ENCODE data around the gene ADAMTSL1. TPM values are rescaled to one million over a fixed set of nuclear protein-coding genes. Genes with fewer than 3 reads are reported as not detected.

The ADAMTSL1 gene
- total RNA-seq, 1 donor from 2014 or later, result 12.6 TPM

DNA sequence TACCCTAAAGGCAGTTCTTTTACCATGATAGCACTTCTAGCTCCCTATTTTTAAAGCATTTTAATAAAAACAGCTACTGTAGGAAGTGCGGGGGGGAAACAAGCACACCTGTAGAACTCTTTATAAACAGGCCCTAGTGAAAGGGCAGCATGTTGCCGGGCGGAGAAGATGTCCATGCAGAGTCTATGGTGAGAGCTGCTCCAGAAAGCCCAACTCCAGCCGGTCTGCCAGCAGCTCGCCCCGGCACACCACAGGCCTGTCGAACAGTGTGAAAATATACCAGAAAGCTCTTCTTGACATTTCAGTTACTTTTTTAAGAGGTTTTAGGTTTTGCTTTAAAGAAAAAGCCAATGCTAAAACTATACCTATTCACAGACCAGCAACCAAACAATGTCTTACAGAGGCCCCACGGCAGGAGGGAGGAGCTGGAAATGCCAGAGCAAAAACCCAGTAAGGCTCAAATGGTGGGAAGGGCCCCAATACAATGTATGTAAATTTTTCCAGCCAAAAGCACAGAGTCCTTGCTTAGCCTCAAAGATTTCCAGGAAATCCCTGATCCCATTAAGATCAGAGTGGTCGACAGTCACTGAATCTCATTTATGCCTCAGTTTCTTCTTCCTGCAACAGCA lies 437.9 kb downstream of the ADAMTSL1 start:
- no peak overlapping the region for H3K4me3 ChIP-seq (ENCODE audit: insufficient read depth, low read depth, low read length)
- Mint-ChIP-seq H3K27ac (ENCODE audit: unreplicated experiment) (no peak overlapping the region), H3K9me3 (ENCODE audit: unreplicated experiment) (no peaks in the 10 kb centered on the region), H3K4me1 (ENCODE audit: low read depth, unreplicated experiment) (peaks cover 18% of the 10 kb centered on the region), H3K27me3 (ENCODE audit: low read depth, unreplicated experiment) (no peaks in the 10 kb centered on the region), H3K36me3 (ENCODE audit: low read depth, unreplicated experiment) (no peaks in the 10 kb centered on the region), H3K4me3 (ENCODE audit: unreplicated experiment) (no peak overlapping the region)
- FAIRE-seq (no peak), DNase-seq (ENCODE audit: low read depth) (no peak)
- no peak overlapping the region for H3K4me2 ChIP-seq (ENCODE audit: low read length)
- TF ChIP-seq EZH2 (IDR thresholded peaks at IDR 0.05; ENCODE audit: insufficient read depth, low read length) (no peak), CTCF (IDR thresholded peaks at IDR 0.05; ENCODE audit: insufficient read depth, low read depth, low read length) (no peak)
- no peaks in the 10 kb centered on the region for H3K9me3 ChIP-seq (ENCODE audit: insufficient read depth, low read depth, low read length)
- peaks cover 20% of the 10 kb centered on the region for H3K4me1 ChIP-seq (ENCODE audit: insufficient read depth, low read length)
- H3K9ac ChIP-seq (ENCODE audit: low read length), result no peak overlapping the region
- no peaks in the 10 kb centered on the region for H4K20me1 ChIP-seq (ENCODE audit: insufficient read depth, low read length)
- peaks cover 11% of the 10 kb centered on the region for H3K36me3 ChIP-seq (ENCODE audit: insufficient read depth, low read length)
- no peak overlapping the region for H3K27ac ChIP-seq (ENCODE audit: low read depth, low read length)
- H3K79me2 ChIP-seq (ENCODE audit: insufficient read depth, low read length), result no peaks in the 10 kb centered on the region
- no peak overlapping the region for H2AFZ ChIP-seq (ENCODE audit: low read depth, low read length)
- no peaks in the 10 kb centered on the region for H3K27me3 ChIP-seq (ENCODE audit: insufficient read depth, low read length)

GRCh38 chr9:18920141-18921084 lies 446.5 kb downstream of the ADAMTSL1 start:
- DNase-seq (ENCODE audit: low read depth) (no peak), FAIRE-seq (no peak)
- Histone ChIP-seq H3K36me3 (ENCODE audit: insufficient read depth, low read length) (no peaks in the 10 kb centered on the region), H3K4me2 (ENCODE audit: low read length) (no peak overlapping the region), H3K27me3 (ENCODE audit: insufficient read depth, low read length) (no peaks in the 10 kb centered on the region), H3K4me3 (ENCODE audit: insufficient read depth, low read depth, low read length) (no peak overlapping the region), H4K20me1 (ENCODE audit: insufficient read depth, low read length) (no peaks in the 10 kb centered on the region), H3K4me1 (ENCODE audit: insufficient read depth, low read length) (no peaks in the 10 kb centered on the region), H3K27ac (ENCODE audit: low read depth, low read length) (no peak overlapping the region), H3K9me3 (ENCODE audit: insufficient read depth, low read depth, low read length) (no peaks in the 10 kb centered on the region), H3K79me2 (ENCODE audit: insufficient read depth, low read length) (no peaks in the 10 kb centered on the region), H2AFZ (ENCODE audit: low read depth, low read length) (no peak overlapping the region), H3K9ac (ENCODE audit: low read length) (no peak overlapping the region)
- H3K9me3 Mint-ChIP-seq (ENCODE audit: unreplicated experiment), result no peaks in the 10 kb centered on the region
- H3K27ac Mint-ChIP-seq (ENCODE audit: unreplicated experiment), result no peak overlapping the region
- no peaks in the 10 kb centered on the region for H3K27me3 Mint-ChIP-seq (ENCODE audit: low read depth, unreplicated experiment)
- no peaks in the 10 kb centered on the region for H3K4me1 Mint-ChIP-seq (ENCODE audit: low read depth, unreplicated experiment)
- H3K36me3 Mint-ChIP-seq (ENCODE audit: low read depth, unreplicated experiment), result no peaks in the 10 kb centered on the region
- TF ChIP-seq EZH2 (IDR thresholded peaks at IDR 0.05; ENCODE audit: insufficient read depth, low read length) (no peak), CTCF (IDR thresholded peaks at IDR 0.05; ENCODE audit: insufficient read depth, low read depth, low read length) (no peak)
- H3K4me3 Mint-ChIP-seq (ENCODE audit: unreplicated experiment), result no peak overlapping the region

Data from astrocyte (in vitro differentiated cells and primary cell).